ENCODE measurements around the gene LRRC2.

The LRRC2 gene

DNA sequence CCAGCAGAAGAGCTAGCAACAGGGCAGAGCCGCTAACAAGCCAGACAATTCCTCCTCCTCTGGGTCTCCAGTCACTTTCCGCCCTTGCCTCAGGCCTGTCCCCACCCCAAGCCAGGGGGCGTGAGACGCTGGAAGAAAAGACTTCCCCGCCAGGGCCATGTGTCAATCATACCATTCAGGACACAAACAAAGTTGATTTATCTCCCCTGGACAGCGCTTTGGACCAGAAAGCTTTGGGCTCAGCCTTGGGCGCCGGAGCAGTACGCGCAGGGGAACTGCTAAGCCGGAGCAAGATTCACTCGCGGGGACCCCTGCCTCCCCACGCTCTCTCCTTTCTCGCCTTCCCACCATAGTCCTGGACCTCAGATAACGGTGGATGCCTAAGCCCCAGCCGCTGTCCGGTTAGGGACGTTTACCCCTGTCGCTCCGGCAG, 479 bp downstream of the LRRC2 start:
- no peak for DNase-seq (ENCODE audit: low read depth)
- H3K4me3 ChIP-seq (ENCODE audit: control insufficient read depth, low read depth, low read length): peak overlapping the region; percentile 45
- no peak for TF ChIP-seq CTCF (conservative IDR thresholded peaks at IDR 0.05; ENCODE audit: control insufficient read depth, insufficient read depth, low read depth, low read length)

DNA sequence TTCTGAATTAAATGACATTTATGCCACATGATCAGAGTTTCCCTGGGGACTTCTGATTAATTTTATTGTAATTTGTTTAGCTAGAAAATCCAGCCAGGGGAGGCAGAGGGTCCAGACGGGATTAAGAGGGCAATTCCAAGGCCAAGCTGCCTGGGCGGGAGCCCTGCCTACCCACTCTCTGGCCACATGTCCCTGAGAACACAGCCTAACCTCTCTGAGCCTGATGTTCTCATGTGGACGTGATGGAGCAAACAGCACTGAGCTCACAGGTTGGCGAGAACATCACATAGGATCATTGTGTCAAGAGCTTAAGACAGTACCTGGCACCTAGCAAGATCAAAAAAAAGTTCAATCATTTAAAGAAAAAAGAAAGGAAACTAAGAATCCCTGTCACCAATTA, 1.0 kb downstream of the LRRC2 start:
- H3K4me3 ChIP-seq (ENCODE audit: control insufficient read depth, low read depth, low read length): no peak overlapping the region
- no peak for TF ChIP-seq CTCF (conservative IDR thresholded peaks at IDR 0.05; ENCODE audit: control insufficient read depth, insufficient read depth, low read depth, low read length)
- DNase-seq (ENCODE audit: low read depth): no peak

- DNase-seq (ENCODE audit: low read depth): no peak
- TF ChIP-seq CTCF (conservative IDR thresholded peaks at IDR 0.05; ENCODE audit: control insufficient read depth, insufficient read depth, low read depth, low read length): no peak
- no peak overlapping the region for H3K4me3 ChIP-seq (ENCODE audit: control insufficient read depth, low read depth, low read length)
Measured at GRCh38 chr3:46564190-46565021, 1.7 kb downstream of the LRRC2 start.

GRCh38 chr3:46561951-46562350, 4.2 kb downstream of the LRRC2 start:
- no peak for TF ChIP-seq CTCF (conservative IDR thresholded peaks at IDR 0.05; ENCODE audit: control insufficient read depth, insufficient read depth, low read depth, low read length)
- DNase-seq (ENCODE audit: low read depth): no peak
- no peak overlapping the region for H3K4me3 ChIP-seq (ENCODE audit: control insufficient read depth, low read depth, low read length)

DNA sequence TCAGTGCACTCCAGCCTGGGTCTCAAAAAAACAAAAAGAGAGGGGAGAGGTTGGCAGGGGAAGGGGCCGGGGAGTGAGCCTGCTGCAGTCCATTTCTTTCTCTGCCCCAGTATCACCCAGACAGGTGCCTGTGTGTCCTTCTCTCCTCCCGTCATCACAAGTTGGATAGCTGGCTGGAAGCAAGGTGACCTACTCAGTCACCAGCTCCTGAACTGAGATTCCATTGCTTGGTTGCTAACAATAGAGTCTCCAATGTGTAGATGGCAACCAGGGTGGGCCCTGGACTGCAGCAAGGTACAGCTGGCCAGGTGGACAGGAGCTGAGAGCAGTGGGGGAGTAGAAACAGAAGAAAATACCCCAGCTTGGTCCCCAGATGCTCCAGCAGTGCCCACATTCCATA, 4.6 kb downstream of the LRRC2 start:
- no peak overlapping the region for H3K4me3 ChIP-seq (ENCODE audit: control insufficient read depth, low read depth, low read length)
- no peak for DNase-seq (ENCODE audit: low read depth)
- no peak for TF ChIP-seq CTCF (conservative IDR thresholded peaks at IDR 0.05; ENCODE audit: control insufficient read depth, insufficient read depth, low read depth, low read length)

- no peak overlapping the region for H3K4me3 ChIP-seq (ENCODE audit: control insufficient read depth, low read depth, low read length)
- DNase-seq (ENCODE audit: low read depth): no peak
- TF ChIP-seq CTCF (conservative IDR thresholded peaks at IDR 0.05; ENCODE audit: control insufficient read depth, insufficient read depth, low read depth, low read length): no peak
Measured at GRCh38 chr3:46559091-46559704, 6.9 kb downstream of the LRRC2 start.

All from fibroblast of mammary gland (primary cell).